GM18519 (cell line): ENCODE data around the gene FILIP1.
"Not testable (repeated sequence)": the region's sequence is repeated elsewhere in the genome, so short reads cannot be mapped to it uniquely, and the experiment has no call there.

Source experiments
- ATAC-seq: cut with Tn5 transposase; IDR thresholded peaks from one replicate; pipeline ENCODE4 v1.9.1; 2021; ENCODE audit warnings: mild to moderate bottlenecking, moderate library complexity; ENCODE audit not compliant: unreplicated experiment, low FRiP score

FILIP1 gene

GRCh38 chr6:75458895-75459294 lies 34.7 kb downstream of the FILIP1 start:
- no peak for ATAC-seq

- no peak for ATAC-seq
These were observed 42.7 kb downstream of the FILIP1 start for GRCh38 chr6:75450903-75451302.

GRCh38 chr6:75449630-75450206 lies 43.9 kb downstream of the FILIP1 start:
- ATAC-seq: no peak

- peak; percentile 78 for ATAC-seq
These were observed 47.2 kb downstream of the FILIP1 start for GRCh38 chr6:75446241-75446880.

- no peak for ATAC-seq
These were observed 47.9 kb downstream of the FILIP1 start for GRCh38 chr6:75445738-75446137.

- ATAC-seq: no peak
These were observed 48.7 kb downstream of the FILIP1 start for GRCh38 chr6:75444899-75445298.

- not testable (repeated sequence) for ATAC-seq
These were observed 51.7 kb downstream of the FILIP1 start for GRCh38 chr6:75441883-75442282.

GRCh38 chr6:75441479-75441878 lies 52.1 kb downstream of the FILIP1 start:
- ATAC-seq: not testable (repeated sequence)

GRCh38 chr6:75438442-75439116 lies 55.0 kb downstream of the FILIP1 start:
- ATAC-seq: no peak

GRCh38 chr6:75438013-75438431 lies 55.6 kb downstream of the FILIP1 start:
- no peak for ATAC-seq

GRCh38 chr6:75437421-75437891 lies 56.1 kb downstream of the FILIP1 start:
- ATAC-seq: no peak

GRCh38 chr6:75436869-75437268 lies 56.7 kb downstream of the FILIP1 start:
- ATAC-seq: no peak

GRCh38 chr6:75432809-75433208 lies 60.8 kb downstream of the FILIP1 start:
- not testable (repeated sequence) for ATAC-seq

GRCh38 chr6:75431379-75431778 lies 62.2 kb downstream of the FILIP1 start:
- ATAC-seq: no peak

GRCh38 chr6:75430631-75431325 lies 62.8 kb downstream of the FILIP1 start:
- no peak for ATAC-seq

GRCh38 chr6:75429061-75429703 lies 64.4 kb downstream of the FILIP1 start:
- ATAC-seq: no peak

GRCh38 chr6:75428204-75428603 lies 65.4 kb downstream of the FILIP1 start:
- peak; percentile 28 for ATAC-seq

GRCh38 chr6:75427329-75427728 lies 66.3 kb downstream of the FILIP1 start:
- no peak for ATAC-seq

- ATAC-seq: no peak
These were observed 68.7 kb downstream of the FILIP1 start for GRCh38 chr6:75424618-75425548.

- no peak for ATAC-seq
These were observed 70.2 kb downstream of the FILIP1 start for GRCh38 chr6:75423386-75423785.
